Sciatic nerve (tissue), 2 donors: ENCODE measurements around the gene DEGS1. TPM values are rescaled to one million over a fixed set of nuclear protein-coding genes. Genes with fewer than 3 reads are reported as not detected.

Source experiments
- ATAC-seq: fragments of 200-7000 bp; cut with Tn5 transposase; one replicate; pipeline ENCODE4 v1.9.1; 2020; ENCODE audit warnings: mild to moderate bottlenecking, moderate library complexity
- DNase-seq: peaks from one replicate; pipeline ENCODE4 v3.0.0-alpha.2; 2020; ENCODE audit warnings: low spot score
- intact Hi-C: fragments of 100-400 bp; cut with DNase I; formaldehyde crosslinking; loops from one replicate; pipeline ENCODE4 v1.14.2; 2022
- total RNA-seq: library from RNA; stranded (reverse); fragmentation: NEBNext Ultra II Directional; extraction: Animal tissue kit (Norgen Biotek cat#: 25700); gene quantifications from one replicate; pipeline ENCODE4 v1.2.1, GENCODE V29; 2021
- donor health status: DM: no; HTN: no; CAD: no.
- donor health status: DM: no; HTN: no; CAD: no.

DEGS1 gene
- total RNA-seq, result 46.0 TPM

- intact Hi-C loops, result no loop called here
- peak; percentile 87 for DNase-seq
- ATAC-seq, result peak; percentile 93
These were observed at the start of gene DEGS1 for GRCh38 chr1:224182866-224183590. TSS of gene DEGS1 (plus strand) at chr1:224183240. CDS start at chr1:224183337, 97 bp downstream.

GRCh38 chr1:224133741-224134299 lies 49.2 kb upstream of the DEGS1 start:
- no peak for ATAC-seq
- intact Hi-C loops, result no loop called here
- no peak for DNase-seq

- intact Hi-C loops, result no loop called here
- no peak for ATAC-seq
- no peak for DNase-seq
These were observed 45.5 kb upstream of the DEGS1 start for GRCh38 chr1:224137518-224137917.

- no peak for DNase-seq
- ATAC-seq, result no peak
- intact Hi-C loops, result no loop called here
These were observed 44.8 kb upstream of the DEGS1 start for GRCh38 chr1:224138198-224138597.

GRCh38 chr1:224141693-224142092 lies 41.3 kb upstream of the DEGS1 start:
- ATAC-seq (no peak), DNase-seq (no peak)
- intact Hi-C loops, result no loop called here

- intact Hi-C loops, result no loop called here
- ATAC-seq (no peak), DNase-seq (no peak)
These were observed 33.3 kb upstream of the DEGS1 start for GRCh38 chr1:224149709-224150108.

- ATAC-seq, result no peak
- DNase-seq, result no peak
- intact Hi-C loops, result no loop called here
These were observed 31.9 kb upstream of the DEGS1 start for GRCh38 chr1:224151117-224151516.

GRCh38 chr1:224157316-224157715 lies 25.7 kb upstream of the DEGS1 start:
- ATAC-seq, result no peak
- DNase-seq, result no peak
- intact Hi-C loops, result loop anchor here (2.0 kb wide), 1 partner anchor 35 kb away; no protein-coding TSS in a partner anchor

GRCh38 chr1:224159541-224159940 lies 23.5 kb upstream of the DEGS1 start:
- no peak for ATAC-seq
- intact Hi-C loops, result no loop called here
- DNase-seq, result no peak

- intact Hi-C loops, result no loop called here
- DNase-seq (no peak), ATAC-seq (no peak)
These were observed 22.8 kb upstream of the DEGS1 start for GRCh38 chr1:224160171-224160682.

- ATAC-seq, result no peak
- DNase-seq, result no peak
- intact Hi-C loops, result no loop called here
These were observed 20.3 kb upstream of the DEGS1 start for GRCh38 chr1:224162768-224163167.

- intact Hi-C loops, result no loop called here
- ATAC-seq, result no peak
- DNase-seq, result no peak
These were observed 19.7 kb upstream of the DEGS1 start for GRCh38 chr1:224163311-224163710.

- ATAC-seq, result peak; percentile 79
- intact Hi-C loops, result no loop called here
- DNase-seq, result no peak
These were observed 14.1 kb upstream of the DEGS1 start for GRCh38 chr1:224168859-224169380.

GRCh38 chr1:224169718-224170270 lies 13.2 kb upstream of the DEGS1 start:
- no peak for DNase-seq
- intact Hi-C loops, result no loop called here
- ATAC-seq, result no peak

- intact Hi-C loops, result no loop called here
- no peak for DNase-seq
- no peak for ATAC-seq
These were observed 12.7 kb upstream of the DEGS1 start for GRCh38 chr1:224170343-224170742.

- no peak for DNase-seq
These were observed 12.1 kb upstream of the DEGS1 start for GRCh38 chr1:224170748-224171478.

GRCh38 chr1:224172229-224172628 lies 10.8 kb upstream of the DEGS1 start:
- ATAC-seq (no peak), DNase-seq (no peak)
- intact Hi-C loops, result no loop called here

More at GRCh38 chr1:224170748-224171478, 12.1 kb upstream of the DEGS1 start:
- ATAC-seq, result no peak
- intact Hi-C loops, result no loop called here

- no peak for DNase-seq
- no peak for ATAC-seq
These were observed 9.5 kb upstream of the DEGS1 start for GRCh38 chr1:224173523-224173922.

GRCh38 chr1:224175617-224176016 lies 7.4 kb upstream of the DEGS1 start:
- DNase-seq (no peak), ATAC-seq (peak; percentile 75)
- intact Hi-C loops, result no loop called here

More at GRCh38 chr1:224173523-224173922, 9.5 kb upstream of the DEGS1 start:
- intact Hi-C loops, result no loop called here
